Activated B cell treated with CpG ODN at 0.5 μM for 24 hours (primary cell): ENCODE measurements around the gene ACKR3. TPM values are rescaled to one million over a fixed set of nuclear protein-coding genes. Genes with fewer than 3 reads are reported as not detected.

Source experiments
- ATAC-seq: fragments of 200-7000 bp; cut with Tn5 transposase; one replicate; pipeline ENCODE4 v1.10.0; 2021; ENCODE audit warnings: low read depth, mild to moderate bottlenecking, moderate library complexity
- CTCF ChIA-PET: fragments of 350-600 bp; sonication (Branson Sonifier 250); formaldehyde crosslinking; loops from one replicate; lab custom pipeline; 2021; ENCODE audit warnings: antibody characterized with exemption; lab: Charles Lee
- POLR2A ChIA-PET: fragments of 350-600 bp; sonication (Branson Sonifier 250); formaldehyde crosslinking; loops from one replicate; lab custom pipeline; 2021; ENCODE audit warnings: antibody characterized with exemption; lab: Charles Lee
- DNase-seq: peaks from one replicate; pipeline ENCODE4 v3.0.0; 2022
- H3K27ac Mint-ChIP-seq: one replicate; pipeline ENCODE4 v1.8.0; 2020; ENCODE audit warnings: mixed read lengths
- H3K27me3 Mint-ChIP-seq: one replicate; pipeline ENCODE4 v1.8.0; 2021; ENCODE audit warnings: mixed read lengths
- H3K36me3 Mint-ChIP-seq: one replicate; pipeline ENCODE4 v1.8.0; 2021; ENCODE audit warnings: low read depth, mixed read lengths
- H3K4me1 Mint-ChIP-seq: one replicate; pipeline ENCODE4 v1.8.0; 2021; ENCODE audit warnings: mixed read lengths
- H3K4me3 Mint-ChIP-seq: one replicate; pipeline ENCODE4 v1.8.0; 2020; ENCODE audit warnings: mild to moderate bottlenecking, mixed read lengths
- H3K9me3 Mint-ChIP-seq: one replicate; pipeline ENCODE4 v1.8.0; 2020; ENCODE audit warnings: mixed read lengths
- intact Hi-C: fragments of 100-400 bp; cut with micrococcal nuclease; formaldehyde crosslinking; loops from one replicate; pipeline ENCODE4 v1.15.1; 2024
- total RNA-seq: library from RNA; stranded (reverse); gene quantifications from 2 replicates; pipeline ENCODE4 v1.2.3, GENCODE V29; 2022
- TF ChIP-seq, protein P1 (sequence below): fragments of 200-600 bp; IDR thresholded peaks from one replicate; pipeline ENCODE4 v1.8.0; 2022; ENCODE audit warnings: antibody characterized with exemption, mild to moderate bottlenecking

Gene ACKR3
- total RNA-seq, 1 donor from 2014 or later, result 6.6 TPM

DNA sequence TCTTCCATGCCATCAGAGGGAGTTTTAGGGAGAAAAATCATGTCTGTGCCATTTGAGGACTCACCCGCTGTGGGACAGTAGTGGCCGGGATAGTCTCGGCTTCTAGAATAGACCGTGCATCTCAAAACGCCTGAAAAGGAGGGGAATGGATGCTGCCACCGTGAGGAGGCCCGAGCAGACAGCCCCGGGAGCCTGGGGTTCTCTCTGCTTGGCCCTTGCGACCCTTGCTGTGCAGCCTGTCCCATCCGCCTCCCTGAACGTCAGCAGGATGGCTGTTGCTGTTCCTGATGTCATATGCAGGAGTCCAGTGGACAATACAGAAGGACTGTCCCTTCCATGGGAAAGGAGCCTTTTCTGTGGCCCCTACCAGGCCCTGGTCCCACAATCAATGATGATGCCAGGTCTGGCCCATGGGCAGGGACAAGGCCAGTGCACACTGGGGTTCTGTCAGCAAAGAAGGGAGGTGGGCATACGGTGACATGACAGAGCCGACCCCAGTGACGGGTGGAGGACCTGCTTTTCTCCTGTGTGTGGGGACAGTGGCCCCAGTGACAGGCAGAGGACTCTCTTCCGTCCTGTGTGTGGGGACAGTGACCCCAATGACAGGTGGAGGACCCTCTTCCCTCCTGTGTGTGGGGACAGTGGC, 58.8 kb downstream of the ACKR3 start:
- ATAC-seq (no peak), DNase-seq (no peak)
- Mint-ChIP-seq H3K4me3 (no peak overlapping the region), H3K4me1 (no peaks in the 10 kb centered on the region), H3K27me3 (peaks cover 2% of the 10 kb centered on the region), H3K36me3 (no peaks in the 10 kb centered on the region), H3K9me3 (no peaks in the 10 kb centered on the region), H3K27ac (no peak overlapping the region)
- POLR2A ChIA-PET, result no interaction called here
- intact Hi-C loops, result no loop called here
- CTCF ChIA-PET, result no interaction called here
- TF ChIP-seq, protein P1, sequence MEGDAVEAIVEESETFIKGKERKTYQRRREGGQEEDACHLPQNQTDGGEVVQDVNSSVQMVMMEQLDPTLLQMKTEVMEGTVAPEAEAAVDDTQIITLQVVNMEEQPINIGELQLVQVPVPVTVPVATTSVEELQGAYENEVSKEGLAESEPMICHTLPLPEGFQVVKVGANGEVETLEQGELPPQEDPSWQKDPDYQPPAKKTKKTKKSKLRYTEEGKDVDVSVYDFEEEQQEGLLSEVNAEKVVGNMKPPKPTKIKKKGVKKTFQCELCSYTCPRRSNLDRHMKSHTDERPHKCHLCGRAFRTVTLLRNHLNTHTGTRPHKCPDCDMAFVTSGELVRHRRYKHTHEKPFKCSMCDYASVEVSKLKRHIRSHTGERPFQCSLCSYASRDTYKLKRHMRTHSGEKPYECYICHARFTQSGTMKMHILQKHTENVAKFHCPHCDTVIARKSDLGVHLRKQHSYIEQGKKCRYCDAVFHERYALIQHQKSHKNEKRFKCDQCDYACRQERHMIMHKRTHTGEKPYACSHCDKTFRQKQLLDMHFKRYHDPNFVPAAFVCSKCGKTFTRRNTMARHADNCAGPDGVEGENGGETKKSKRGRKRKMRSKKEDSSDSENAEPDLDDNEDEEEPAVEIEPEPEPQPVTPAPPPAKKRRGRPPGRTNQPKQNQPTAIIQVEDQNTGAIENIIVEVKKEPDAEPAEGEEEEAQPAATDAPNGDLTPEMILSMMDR, result no peak

DNA sequence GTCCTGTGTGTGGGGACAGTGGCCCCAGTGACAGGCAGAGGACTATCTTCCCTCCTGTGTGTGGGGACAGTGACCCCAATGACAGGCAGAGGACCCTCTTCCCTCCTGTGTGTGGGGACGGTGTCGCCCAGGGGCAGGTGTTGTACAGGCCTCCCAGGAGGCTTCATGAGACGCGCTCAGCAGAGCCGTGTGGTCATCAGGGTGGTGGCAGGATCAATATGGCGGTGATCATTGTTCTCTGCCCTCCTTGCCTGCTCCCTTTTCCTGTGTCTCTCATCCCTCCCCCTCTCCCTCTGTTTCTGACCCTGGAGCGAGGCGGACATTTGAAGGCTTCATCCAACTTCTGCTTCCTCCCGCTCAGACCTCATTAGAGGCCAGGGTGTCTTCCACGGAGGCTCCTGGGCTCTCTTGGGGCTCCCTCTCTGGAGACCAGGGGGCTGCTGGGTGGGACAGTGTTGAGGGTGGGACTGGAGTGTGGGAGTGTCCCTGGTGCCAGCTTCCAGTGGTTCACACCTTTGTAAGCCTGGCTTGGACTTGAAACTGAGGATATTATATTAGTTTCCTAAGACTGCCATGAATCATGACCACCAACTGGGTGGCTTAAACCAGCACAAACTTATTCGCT, 59.5 kb downstream of the ACKR3 start:
- no peaks in the 10 kb centered on the region for H3K9me3 Mint-ChIP-seq
- ATAC-seq (no peak), DNase-seq (no peak)
- H3K4me3 Mint-ChIP-seq, result no peak overlapping the region
- TF ChIP-seq, protein P1, result no peak
- no peak overlapping the region for H3K27ac Mint-ChIP-seq
- ChIA-PET POLR2A (no interaction called here), CTCF (no interaction called here)
- H3K36me3 Mint-ChIP-seq, result no peaks in the 10 kb centered on the region
- H3K4me1 Mint-ChIP-seq, result no peaks in the 10 kb centered on the region
- peaks cover 2% of the 10 kb centered on the region for H3K27me3 Mint-ChIP-seq
- intact Hi-C loops, result no loop called here

DNA sequence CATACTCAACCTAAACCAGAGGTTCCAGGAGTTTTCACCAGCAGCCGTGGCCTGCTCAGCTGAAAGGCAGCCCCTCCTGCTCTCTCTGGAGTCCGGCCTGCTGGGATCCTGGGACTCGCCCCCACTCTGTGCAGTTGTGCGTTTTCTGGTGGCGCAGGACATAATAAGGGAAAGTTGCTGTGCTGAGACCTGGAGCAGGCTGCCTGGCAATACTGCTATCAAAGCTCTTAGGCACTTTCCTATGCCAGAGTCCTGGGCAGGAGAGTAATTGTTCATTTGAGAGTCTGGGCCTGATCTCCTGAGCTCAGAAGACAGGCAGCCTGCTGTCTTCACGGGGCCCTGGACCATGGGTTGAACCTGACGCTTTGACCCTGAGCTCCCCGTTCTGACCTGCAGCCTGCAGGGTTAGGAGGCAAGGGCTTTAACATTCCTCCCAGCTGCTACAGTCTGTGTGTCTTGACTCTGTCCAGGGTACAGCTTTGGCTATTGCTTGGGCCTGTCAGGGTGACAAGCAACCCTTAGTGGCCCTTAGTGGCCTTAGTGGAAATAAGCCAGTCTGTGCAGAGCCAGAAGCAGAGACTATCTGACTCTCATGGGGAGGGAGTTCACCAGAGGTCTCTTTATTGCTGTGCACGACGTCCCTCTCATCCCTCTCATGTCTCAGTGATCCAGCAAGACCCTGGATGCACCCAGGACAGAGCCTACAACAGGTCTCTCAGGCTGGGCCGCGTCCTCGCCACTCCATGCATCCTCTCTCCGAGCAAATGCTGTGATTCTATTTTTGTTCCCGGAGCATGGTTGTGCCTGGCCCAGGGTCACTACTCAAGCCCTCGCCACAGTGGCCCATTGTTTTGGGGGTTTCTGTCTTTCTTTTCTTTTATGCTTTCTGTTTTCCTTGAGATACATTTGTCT, 60.6 kb downstream of the ACKR3 start:
- CTCF ChIA-PET, result no interaction called here

DNA sequence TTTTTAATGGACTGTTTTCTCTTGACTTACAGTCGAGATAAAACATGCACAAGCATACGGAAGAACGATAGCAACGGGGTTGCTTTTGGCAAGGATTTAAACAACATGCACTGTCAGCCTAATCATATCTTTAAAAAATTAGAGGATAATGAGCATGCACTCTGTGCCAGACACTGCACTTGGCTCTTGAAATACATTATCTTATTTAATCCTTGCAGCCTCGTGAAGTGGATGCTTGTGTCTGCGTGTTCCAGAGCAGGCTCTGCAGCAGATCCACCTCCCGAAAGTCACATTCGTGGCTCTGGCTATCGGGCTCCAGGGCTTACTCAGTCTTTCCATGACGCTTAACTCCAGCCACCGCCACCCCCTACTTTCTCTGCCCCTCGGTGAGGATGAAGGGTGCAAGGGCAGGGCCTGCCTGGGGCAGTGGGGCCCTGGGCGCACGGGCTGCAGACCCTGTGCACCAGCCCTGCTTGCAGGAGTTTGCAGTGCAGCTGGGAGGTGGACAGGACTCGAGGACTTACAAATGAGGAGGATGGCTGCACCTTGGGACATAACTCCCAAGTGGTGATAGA, 61.7 kb downstream of the ACKR3 start:
- Mint-ChIP-seq H3K9me3 (no peaks in the 10 kb centered on the region), H3K27me3 (peaks cover 2% of the 10 kb centered on the region), H3K36me3 (no peaks in the 10 kb centered on the region), H3K27ac (no peak overlapping the region), H3K4me3 (no peak overlapping the region), H3K4me1 (no peaks in the 10 kb centered on the region)
- TF ChIP-seq, protein P1, result no peak
- no peak for ATAC-seq
- ChIA-PET CTCF (no interaction called here), POLR2A (no interaction called here)
- intact Hi-C loops, result no loop called here
- no peak for DNase-seq

More for the DNA sequence above, 60.6 kb downstream of the ACKR3 start:
- Mint-ChIP-seq H3K36me3 (no peaks in the 10 kb centered on the region), H3K4me1 (no peaks in the 10 kb centered on the region), H3K9me3 (no peaks in the 10 kb centered on the region), H3K4me3 (no peak overlapping the region), H3K27ac (no peak overlapping the region), H3K27me3 (peaks cover 2% of the 10 kb centered on the region)
- DNase-seq (no peak), ATAC-seq (no peak)
- POLR2A ChIA-PET, result no interaction called here
- TF ChIP-seq, protein P1, result no peak
- intact Hi-C loops, result no loop called here

DNA sequence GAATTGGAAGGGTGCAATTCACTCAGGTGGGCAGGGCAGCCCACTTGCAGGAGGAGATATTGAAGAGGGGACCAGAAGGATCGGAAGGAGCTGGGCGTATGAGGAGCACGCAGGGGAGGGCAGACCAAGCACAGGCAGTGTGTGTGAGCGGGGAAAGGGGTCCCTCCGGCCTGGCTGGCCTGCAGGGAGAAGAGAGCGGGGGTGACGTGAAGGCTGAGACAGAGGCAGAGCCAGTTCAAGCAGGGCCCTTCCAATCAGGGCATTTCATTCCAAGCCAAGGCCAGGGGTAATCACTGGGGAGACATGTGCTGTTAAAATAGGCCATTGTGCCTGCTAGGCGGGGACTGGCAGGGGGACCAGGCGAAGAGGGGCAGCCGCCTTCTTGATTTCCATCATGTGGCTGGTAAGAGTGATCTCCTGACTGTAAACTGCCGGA, 62.2 kb downstream of the ACKR3 start:
- TF ChIP-seq, protein P1, result no peak
- H3K27ac Mint-ChIP-seq, result no peak overlapping the region
- intact Hi-C loops, result no loop called here
- DNase-seq (no peak), ATAC-seq (no peak)
- H3K4me1 Mint-ChIP-seq, result no peaks in the 10 kb centered on the region
- CTCF ChIA-PET, result no interaction called here
- no peaks in the 10 kb centered on the region for H3K36me3 Mint-ChIP-seq
- H3K4me3 Mint-ChIP-seq, result no peak overlapping the region
- no peaks in the 10 kb centered on the region for H3K9me3 Mint-ChIP-seq
- H3K27me3 Mint-ChIP-seq, result peaks cover 2% of the 10 kb centered on the region
- POLR2A ChIA-PET, result no interaction called here
